ENCODE measurements around the gene TMEM198. TPM values are rescaled to one million over a fixed set of nuclear protein-coding genes. Genes with fewer than 3 reads are reported as not detected.

The TMEM198 gene
- total and polyA plus RNA-seq, 9 of the 15 experiments (the other 6 are each of a cell fraction or from before 2014, with no cell fraction given), result 0.03 to 3.8 (median 1.0) TPM

GRCh38 chr2:219597552-219598307 lies 53.9 kb downstream of the TMEM198 start, which contains the start of gene STK11IP (continued):
- TF ChIP-seq SIX5 (IDR thresholded peaks at IDR 0.05; ENCODE audit: borderline replicate concordance in 1 of 2, insufficient read depth in 1 of 2, low read depth in 1 of 2, low read length in 2 of 2) (peak in 1 of 2 experiments; percentile 19; a peak in 1 of 4 replicates), NKRF (IDR thresholded peaks at IDR 0.05; ENCODE audit: borderline replicate concordance) (peak; percentile 98), DNMT1 (IDR thresholded peaks at IDR 0.05) (no peak), NONO (IDR thresholded peaks at IDR 0.05; ENCODE audit: low read depth in 2 of 2, low read length in 1 of 2) (no peak), NFYB (IDR thresholded peaks at IDR 0.05; ENCODE audit: extremely low read depth, insufficient read length) (no peak), TCFL5 (CRISPR knock-in tag; conservative IDR thresholded peaks at IDR 0.05) (no peak), CAMTA2 (CRISPR knock-in tag; conservative IDR thresholded peaks at IDR 0.05) (no peak), SRSF1 (IDR thresholded peaks at IDR 0.05; ENCODE audit: low read depth, low read length) (no peak), CC2D1A (IDR thresholded peaks at IDR 0.05) (no peak), ZFP91 (CRISPR knock-in tag; IDR thresholded peaks at IDR 0.05) (no peak), MBD2 (IDR thresholded peaks at IDR 0.05; ENCODE audit: borderline replicate concordance, low read depth) (no peak; the same call in 1 of the 2 replicates), KDM4B (IDR thresholded peaks at IDR 0.05; ENCODE audit: borderline replicate concordance in 2 of 2, low read depth in 1 of 2) (peak in 1 of 2 experiments; percentile 71; a peak in 1 of 4 replicates), EP300 (IDR thresholded peaks at IDR 0.05; ENCODE audit: low read length) (no peak; the same call in 1 of the 2 replicates)
- TF ChIP-seq, protein P1, sequence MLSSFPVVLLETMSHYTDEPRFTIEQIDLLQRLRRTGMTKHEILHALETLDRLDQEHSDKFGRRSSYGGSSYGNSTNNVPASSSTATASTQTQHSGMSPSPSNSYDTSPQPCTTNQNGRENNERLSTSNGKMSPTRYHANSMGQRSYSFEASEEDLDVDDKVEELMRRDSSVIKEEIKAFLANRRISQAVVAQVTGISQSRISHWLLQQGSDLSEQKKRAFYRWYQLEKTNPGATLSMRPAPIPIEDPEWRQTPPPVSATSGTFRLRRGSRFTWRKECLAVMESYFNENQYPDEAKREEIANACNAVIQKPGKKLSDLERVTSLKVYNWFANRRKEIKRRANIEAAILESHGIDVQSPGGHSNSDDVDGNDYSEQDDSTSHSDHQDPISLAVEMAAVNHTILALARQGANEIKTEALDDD (IDR thresholded peaks at IDR 0.05), result no peak
- TF ChIP-seq, protein P2, sequence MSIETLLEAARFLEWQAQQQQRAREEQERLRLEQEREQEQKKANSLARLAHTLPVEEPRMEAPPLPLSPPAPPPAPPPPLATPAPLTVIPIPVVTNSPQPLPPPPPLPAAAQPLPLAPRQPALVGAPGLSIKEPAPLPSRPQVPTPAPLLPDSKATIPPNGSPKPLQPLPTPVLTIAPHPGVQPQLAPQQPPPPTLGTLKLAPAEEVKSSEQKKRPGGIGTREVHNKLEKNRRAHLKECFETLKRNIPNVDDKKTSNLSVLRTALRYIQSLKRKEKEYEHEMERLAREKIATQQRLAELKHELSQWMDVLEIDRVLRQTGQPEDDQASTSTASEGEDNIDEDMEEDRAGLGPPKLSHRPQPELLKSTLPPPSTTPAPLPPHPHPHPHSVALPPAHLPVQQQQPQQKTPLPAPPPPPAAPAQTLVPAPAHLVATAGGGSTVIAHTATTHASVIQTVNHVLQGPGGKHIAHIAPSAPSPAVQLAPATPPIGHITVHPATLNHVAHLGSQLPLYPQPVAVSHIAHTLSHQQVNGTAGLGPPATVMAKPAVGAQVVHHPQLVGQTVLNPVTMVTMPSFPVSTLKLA (conservative IDR thresholded peaks at IDR 0.05), result peak; percentile 79 to 89
- TF ChIP-seq, protein P3, sequence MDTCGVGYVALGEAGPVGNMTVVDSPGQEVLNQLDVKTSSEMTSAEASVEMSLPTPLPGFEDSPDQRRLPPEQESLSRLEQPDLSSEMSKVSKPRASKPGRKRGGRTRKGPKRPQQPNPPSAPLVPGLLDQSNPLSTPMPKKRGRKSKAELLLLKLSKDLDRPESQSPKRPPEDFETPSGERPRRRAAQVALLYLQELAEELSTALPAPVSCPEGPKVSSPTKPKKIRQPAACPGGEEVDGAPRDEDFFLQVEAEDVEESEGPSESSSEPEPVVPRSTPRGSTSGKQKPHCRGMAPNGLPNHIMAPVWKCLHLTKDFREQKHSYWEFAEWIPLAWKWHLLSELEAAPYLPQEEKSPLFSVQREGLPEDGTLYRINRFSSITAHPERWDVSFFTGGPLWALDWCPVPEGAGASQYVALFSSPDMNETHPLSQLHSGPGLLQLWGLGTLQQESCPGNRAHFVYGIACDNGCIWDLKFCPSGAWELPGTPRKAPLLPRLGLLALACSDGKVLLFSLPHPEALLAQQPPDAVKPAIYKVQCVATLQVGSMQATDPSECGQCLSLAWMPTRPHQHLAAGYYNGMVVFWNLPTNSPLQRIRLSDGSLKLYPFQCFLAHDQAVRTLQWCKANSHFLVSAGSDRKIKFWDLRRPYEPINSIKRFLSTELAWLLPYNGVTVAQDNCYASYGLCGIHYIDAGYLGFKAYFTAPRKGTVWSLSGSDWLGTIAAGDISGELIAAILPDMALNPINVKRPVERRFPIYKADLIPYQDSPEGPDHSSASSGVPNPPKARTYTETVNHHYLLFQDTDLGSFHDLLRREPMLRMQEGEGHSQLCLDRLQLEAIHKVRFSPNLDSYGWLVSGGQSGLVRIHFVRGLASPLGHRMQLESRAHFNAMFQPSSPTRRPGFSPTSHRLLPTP (IDR thresholded peaks at IDR 0.05; ENCODE audit: borderline replicate concordance, extremely low read depth, insufficient read length), result no peak

Data from K562 (cell line).